ENCODE data around the gene SORCS2. TPM values are rescaled to one million over a fixed set of nuclear protein-coding genes. Genes with fewer than 3 reads are reported as not detected.
A peak's percentile ranks its signal among the peaks of the same experiment; 100 is the strongest.

SORCS2 gene
- total RNA-seq, 2 experiments from 2014 or later = 0.07 TPM

- intact Hi-C loops (cut with micrococcal nuclease) = no loop called here
- CTCF ChIA-PET = no interaction called here
These were observed 347.3 kb downstream of the SORCS2 start for GRCh38 chr4:7539659-7540058.

GRCh38 chr4:7540206-7540605 is 347.9 kb downstream of the SORCS2 start:
- H3K4me3 Mint-ChIP-seq = no peak overlapping the region
- no peaks in the 10 kb centered on the region for H3K4me1 Mint-ChIP-seq (ENCODE audit: low read depth)
- no peaks in the 10 kb centered on the region for H3K36me3 Mint-ChIP-seq
- H3K9me3 Mint-ChIP-seq = peaks cover 3% of the 10 kb centered on the region
- CTCF ChIA-PET = no interaction called here
- no peak overlapping the region for H3K27ac Mint-ChIP-seq
- intact Hi-C loops (cut with micrococcal nuclease) = no loop called here
- POLR2A ChIA-PET = no interaction called here
- H3K27me3 Mint-ChIP-seq = no peaks in the 10 kb centered on the region
- DNase-seq = no peak

More at GRCh38 chr4:7539659-7540058, 347.3 kb downstream of the SORCS2 start:
- DNase-seq = peak; percentile 69
- H3K4me3 Mint-ChIP-seq = no peak overlapping the region
- no peak overlapping the region for H3K27ac Mint-ChIP-seq
- peaks cover 3% of the 10 kb centered on the region for H3K9me3 Mint-ChIP-seq
- no peaks in the 10 kb centered on the region for H3K27me3 Mint-ChIP-seq
- no peaks in the 10 kb centered on the region for H3K36me3 Mint-ChIP-seq
- H3K4me1 Mint-ChIP-seq (ENCODE audit: low read depth) = no peaks in the 10 kb centered on the region
- POLR2A ChIA-PET = no interaction called here

- DNase-seq = no peak
- Mint-ChIP-seq H3K9me3 (peaks cover 3% of the 10 kb centered on the region), H3K4me3 (no peak overlapping the region), H3K4me1 (ENCODE audit: low read depth) (no peaks in the 10 kb centered on the region), H3K27ac (no peak overlapping the region), H3K36me3 (no peaks in the 10 kb centered on the region), H3K27me3 (no peaks in the 10 kb centered on the region)
- CTCF ChIA-PET = no interaction called here
- POLR2A ChIA-PET = no interaction called here
- intact Hi-C loops (cut with micrococcal nuclease) = no loop called here
These were observed 348.5 kb downstream of the SORCS2 start for GRCh38 chr4:7540654-7541413.

GRCh38 chr4:7541414-7541810 is 349.1 kb downstream of the SORCS2 start:
- Mint-ChIP-seq H3K36me3 (no peaks in the 10 kb centered on the region), H3K4me1 (ENCODE audit: low read depth) (no peaks in the 10 kb centered on the region), H3K27me3 (no peaks in the 10 kb centered on the region), H3K9me3 (peaks cover 3% of the 10 kb centered on the region), H3K4me3 (no peak overlapping the region), H3K27ac (no peak overlapping the region)
- no peak for DNase-seq
- intact Hi-C loops (cut with micrococcal nuclease) = no loop called here
- ChIA-PET CTCF (no interaction called here), POLR2A (no interaction called here)

GRCh38 chr4:7542781-7543180 is 350.4 kb downstream of the SORCS2 start:
- H3K4me1 Mint-ChIP-seq (ENCODE audit: low read depth) = no peaks in the 10 kb centered on the region
- intact Hi-C loops (cut with micrococcal nuclease) = no loop called here
- ChIA-PET CTCF (no interaction called here), POLR2A (no interaction called here)
- no peak overlapping the region for H3K27ac Mint-ChIP-seq
- no peaks in the 10 kb centered on the region for H3K27me3 Mint-ChIP-seq
- DNase-seq = no peak
- peaks cover 3% of the 10 kb centered on the region for H3K9me3 Mint-ChIP-seq
- no peak overlapping the region for H3K4me3 Mint-ChIP-seq
- no peaks in the 10 kb centered on the region for H3K36me3 Mint-ChIP-seq

GRCh38 chr4:7546152-7546808 is 353.9 kb downstream of the SORCS2 start:
- ChIA-PET CTCF (no interaction called here), POLR2A (no interaction called here)
- Mint-ChIP-seq H3K9me3 (peaks cover 2% of the 10 kb centered on the region), H3K36me3 (no peaks in the 10 kb centered on the region), H3K27ac (no peak overlapping the region), H3K27me3 (peaks cover 7% of the 10 kb centered on the region), H3K4me1 (ENCODE audit: low read depth) (no peaks in the 10 kb centered on the region), H3K4me3 (no peak overlapping the region)
- intact Hi-C loops (cut with micrococcal nuclease) = no loop called here
- DNase-seq = no peak

- Mint-ChIP-seq H3K4me1 (ENCODE audit: low read depth) (no peaks in the 10 kb centered on the region), H3K9me3 (peaks cover 2% of the 10 kb centered on the region), H3K27me3 (peaks cover 7% of the 10 kb centered on the region), H3K36me3 (no peaks in the 10 kb centered on the region), H3K27ac (no peak overlapping the region), H3K4me3 (no peak overlapping the region)
- intact Hi-C loops (cut with micrococcal nuclease) = no loop called here
- ChIA-PET POLR2A (no interaction called here), CTCF (no interaction called here)
- DNase-seq = no peak
These were observed 354.6 kb downstream of the SORCS2 start for GRCh38 chr4:7546809-7547367.

- no peak for DNase-seq
- H3K36me3 Mint-ChIP-seq = no peaks in the 10 kb centered on the region
- no peak overlapping the region for H3K4me3 Mint-ChIP-seq
- H3K9me3 Mint-ChIP-seq = peaks cover 3% of the 10 kb centered on the region
- H3K27me3 Mint-ChIP-seq = peaks cover 7% of the 10 kb centered on the region
- no peaks in the 10 kb centered on the region for H3K4me1 Mint-ChIP-seq (ENCODE audit: low read depth)
- ChIA-PET POLR2A (no interaction called here), CTCF (no interaction called here)
- intact Hi-C loops (cut with micrococcal nuclease) = no loop called here
- H3K27ac Mint-ChIP-seq = no peak overlapping the region
These were observed 355.2 kb downstream of the SORCS2 start for GRCh38 chr4:7547368-7548040.

GRCh38 chr4:7549866-7550265 is 357.5 kb downstream of the SORCS2 start:
- intact Hi-C loops (cut with micrococcal nuclease) = no loop called here
- CTCF ChIA-PET = no interaction called here
- Mint-ChIP-seq H3K4me3 (no peak overlapping the region), H3K27me3 (peaks cover 7% of the 10 kb centered on the region), H3K4me1 (ENCODE audit: low read depth) (no peaks in the 10 kb centered on the region), H3K36me3 (peaks cover 12% of the 10 kb centered on the region), H3K27ac (no peak overlapping the region), H3K9me3 (peaks cover 24% of the 10 kb centered on the region)
- POLR2A ChIA-PET = no interaction called here
- no peak for DNase-seq

GRCh38 chr4:7552466-7552865 is 360.1 kb downstream of the SORCS2 start:
- no peak overlapping the region for H3K27ac Mint-ChIP-seq
- H3K36me3 Mint-ChIP-seq = peaks cover 12% of the 10 kb centered on the region
- no peaks in the 10 kb centered on the region for H3K4me1 Mint-ChIP-seq (ENCODE audit: low read depth)
- H3K9me3 Mint-ChIP-seq = peaks cover 36% of the 10 kb centered on the region
- no peak overlapping the region for H3K4me3 Mint-ChIP-seq
- ChIA-PET POLR2A (no interaction called here), CTCF (no interaction called here)
- no peak for DNase-seq
- H3K27me3 Mint-ChIP-seq = peaks cover 7% of the 10 kb centered on the region
- intact Hi-C loops (cut with micrococcal nuclease) = no loop called here

- CTCF ChIA-PET = no interaction called here
These were observed 360.9 kb downstream of the SORCS2 start for GRCh38 chr4:7553280-7553679.

GRCh38 chr4:7554905-7555304 is 362.6 kb downstream of the SORCS2 start:
- no peak overlapping the region for H3K27ac Mint-ChIP-seq
- no peak for DNase-seq
- CTCF ChIA-PET = no interaction called here
- H3K4me1 Mint-ChIP-seq (ENCODE audit: low read depth) = no peaks in the 10 kb centered on the region
- peaks cover 12% of the 10 kb centered on the region for H3K36me3 Mint-ChIP-seq
- intact Hi-C loops (cut with micrococcal nuclease) = no loop called here
- H3K4me3 Mint-ChIP-seq = no peak overlapping the region
- H3K9me3 Mint-ChIP-seq = peaks cover 36% of the 10 kb centered on the region
- peaks cover 3% of the 10 kb centered on the region for H3K27me3 Mint-ChIP-seq
- POLR2A ChIA-PET = no interaction called here

More at GRCh38 chr4:7553280-7553679, 360.9 kb downstream of the SORCS2 start:
- intact Hi-C loops (cut with micrococcal nuclease) = no loop called here
- H3K4me3 Mint-ChIP-seq = no peak overlapping the region
- H3K27ac Mint-ChIP-seq = no peak overlapping the region
- POLR2A ChIA-PET = no interaction called here
- peaks cover 12% of the 10 kb centered on the region for H3K36me3 Mint-ChIP-seq
- H3K4me1 Mint-ChIP-seq (ENCODE audit: low read depth) = no peaks in the 10 kb centered on the region
- H3K27me3 Mint-ChIP-seq = peaks cover 7% of the 10 kb centered on the region
- DNase-seq = no peak
- H3K9me3 Mint-ChIP-seq = peaks cover 36% of the 10 kb centered on the region

Measured in activated CD4-positive, alpha-beta memory T cell treated with anti-CD3 and anti-CD28 coated beads for 36 hours (primary cell).